ENCODE measurements around the gene HAAO.

- TF ChIP-seq CTCF (IDR thresholded peaks at IDR 0.05), result no peak
- no peak for TF ChIP-seq POLR2A (IDR thresholded peaks at IDR 0.05)
Measured at GRCh38 chr2:42796427-42797248, 4.3 kb upstream of the HAAO start.

Data from right lobe of liver (tissue), 4 donors.